Renal cortical epithelial cell (primary cell): ENCODE measurements around the gene FYB1. TPM values are rescaled to one million over a fixed set of nuclear protein-coding genes. Genes with fewer than 3 reads are reported as not detected.
A peak's percentile ranks its signal among the peaks of the same experiment; 100 is the strongest.

Experiments used
- DNase-seq: peaks from one replicate; pipeline ENCODE4 v3.0.0-alpha.2; 2011; ENCODE audit warnings: low read depth
- total RNA-seq: library from RNA; depleted of rRNA; stranded (reverse); fragments of >200 nt; gene quantifications from 2 replicates; pipeline ENCODE4 v1.2.3, GENCODE V29; 2014

FYB1 gene
- total RNA-seq, 1 donor from 2014 or later: 0.25 TPM

GRCh38 chr5:39206630-39207321, 12.6 kb downstream of the FYB1 start:
- no peak for DNase-seq

DNA sequence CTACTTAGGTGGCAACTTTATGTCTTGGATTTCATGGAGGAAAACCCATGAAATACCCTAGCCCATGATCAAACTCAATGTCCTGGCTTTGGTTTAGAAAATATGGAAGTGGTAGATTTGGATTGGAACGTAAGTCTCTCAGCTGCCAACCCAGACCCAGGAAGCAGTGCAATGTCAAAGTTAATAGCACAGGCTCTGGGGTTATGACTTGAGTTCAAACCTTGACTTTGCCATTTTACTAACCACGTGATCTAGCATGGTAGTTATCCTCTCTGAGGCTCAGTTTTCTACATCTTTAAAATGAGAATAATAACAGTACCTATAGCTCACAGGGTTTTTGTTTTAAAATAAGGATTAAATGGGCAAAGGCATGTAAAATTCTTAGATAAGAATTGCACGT, 13.8 kb downstream of the FYB1 start:
- no peak for DNase-seq

DNA sequence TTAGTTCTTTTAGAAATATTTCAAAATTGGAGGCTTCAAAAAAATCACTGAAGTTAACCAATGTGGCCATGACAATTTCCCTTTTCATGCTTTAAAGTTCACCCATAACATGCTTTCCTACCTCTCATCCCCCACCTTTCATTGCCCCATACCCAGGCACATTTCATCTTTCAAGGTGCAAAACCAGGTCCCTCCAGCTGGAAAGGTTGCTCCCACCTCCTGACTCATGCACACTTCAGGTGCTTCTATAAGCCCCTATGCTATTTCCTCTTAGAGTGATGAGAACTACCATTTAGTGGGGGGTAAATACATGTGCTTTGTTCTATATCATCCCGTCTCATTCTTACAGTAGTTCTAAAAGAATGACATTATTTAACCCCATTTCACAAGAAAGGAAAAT, 15.4 kb downstream of the FYB1 start:
- DNase-seq: no peak

- DNase-seq: no peak
These were observed 16.0 kb downstream of the FYB1 start for GRCh38 chr5:39203275-39203922.

DNA sequence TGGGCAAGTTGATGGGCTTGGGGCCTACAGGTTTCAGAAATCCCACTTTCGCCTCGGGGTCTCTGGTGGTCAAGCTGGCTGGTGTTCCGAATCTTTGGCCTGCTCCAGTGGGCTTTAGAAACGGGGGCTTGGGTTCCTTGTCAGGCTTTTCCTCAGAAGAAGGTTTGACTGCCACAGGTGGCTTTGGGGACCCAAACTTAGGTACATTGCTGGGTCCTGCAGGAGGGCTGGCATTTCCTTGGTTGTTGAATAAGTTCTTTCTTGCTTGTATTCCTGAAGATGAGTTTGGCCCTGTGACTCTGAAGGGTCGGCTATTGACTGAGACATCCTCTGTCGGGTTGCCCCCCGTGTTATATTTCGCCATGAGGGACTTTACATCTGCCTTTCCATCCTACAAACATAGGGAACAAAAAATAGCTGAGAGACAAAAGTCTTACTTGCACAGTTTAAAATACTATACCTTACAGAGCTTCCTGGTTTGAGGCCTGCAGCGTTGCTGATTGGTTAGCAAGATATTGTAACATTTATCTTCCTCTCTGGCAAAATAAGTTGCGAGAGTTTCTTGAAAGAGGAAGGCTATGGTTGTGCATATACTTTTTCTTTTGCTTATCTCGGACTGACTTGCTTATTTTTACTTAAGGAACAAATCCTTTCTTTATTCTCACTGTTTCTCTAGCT, 16.6 kb downstream of the FYB1 start:
- no peak for DNase-seq

- DNase-seq: no peak
These were observed 17.4 kb downstream of the FYB1 start for GRCh38 chr5:39201781-39202596.

DNA sequence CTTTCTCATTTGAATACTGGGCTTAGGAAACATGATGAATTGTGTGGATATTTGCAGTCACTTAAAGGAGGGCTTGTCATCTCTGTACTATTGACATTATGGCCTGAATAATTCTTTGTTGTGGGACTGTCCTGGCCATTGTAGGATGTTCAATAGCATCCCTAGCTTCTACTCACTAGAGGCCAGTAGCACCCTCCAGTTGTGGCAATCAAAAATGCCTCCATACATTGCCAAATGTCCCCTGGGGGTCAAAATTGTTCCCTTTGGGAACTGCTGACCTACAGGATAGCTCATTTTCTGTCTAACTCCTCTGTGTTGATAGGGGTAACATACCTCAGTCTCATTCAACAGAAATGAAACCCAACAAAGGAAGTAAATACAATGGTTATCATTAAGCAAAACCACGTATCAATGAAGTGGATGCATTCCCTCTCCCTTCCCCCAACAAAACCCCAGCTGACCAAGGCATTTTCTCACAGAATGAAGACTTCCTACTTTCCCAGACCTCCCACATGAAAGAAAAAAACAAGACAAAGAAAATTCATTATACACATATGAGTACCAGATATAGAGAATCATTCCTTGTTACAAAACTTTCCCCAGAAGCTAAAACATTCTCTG, 18.1 kb downstream of the FYB1 start:
- DNase-seq: no peak

GRCh38 chr5:39200081-39200480, 19.3 kb downstream of the FYB1 start:
- no peak for DNase-seq

DNA sequence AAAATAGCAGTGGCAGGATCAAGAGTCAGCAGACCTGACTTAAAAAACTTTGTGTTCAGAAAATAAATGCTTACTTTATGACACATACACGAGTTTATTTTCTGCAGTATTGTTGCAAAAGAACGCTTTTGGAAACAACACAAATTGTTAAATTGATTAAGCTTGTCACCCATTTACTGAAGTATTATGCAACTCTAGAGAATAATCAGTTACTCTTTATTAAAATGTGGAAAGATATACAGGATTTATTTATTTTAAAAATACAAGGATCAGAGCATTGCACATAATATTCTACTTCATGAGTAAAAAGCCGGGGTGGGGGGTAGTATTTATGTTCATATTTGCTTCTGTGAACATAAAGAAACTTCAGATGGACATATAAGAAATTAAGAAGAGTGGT, 20.0 kb downstream of the FYB1 start:
- DNase-seq: no peak

DNA sequence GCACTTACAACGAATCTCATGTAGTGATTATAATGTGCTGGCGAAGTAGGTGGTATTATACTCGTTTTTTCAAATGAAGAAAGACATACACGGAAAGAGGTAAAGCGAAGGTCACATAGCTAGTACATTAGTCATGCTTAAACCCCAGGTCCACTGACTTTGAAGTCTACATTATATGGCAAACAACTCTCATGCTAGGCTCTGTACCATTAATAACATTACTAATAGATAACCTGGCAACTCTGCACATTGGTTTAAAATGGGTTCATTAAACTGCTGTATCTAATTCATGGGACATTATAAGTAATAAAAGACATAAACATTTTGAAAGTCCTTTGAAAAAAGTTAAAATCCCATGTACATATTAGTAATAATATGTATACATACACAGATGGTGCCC, 21.2 kb downstream of the FYB1 start:
- DNase-seq: peak; percentile 61

DNA sequence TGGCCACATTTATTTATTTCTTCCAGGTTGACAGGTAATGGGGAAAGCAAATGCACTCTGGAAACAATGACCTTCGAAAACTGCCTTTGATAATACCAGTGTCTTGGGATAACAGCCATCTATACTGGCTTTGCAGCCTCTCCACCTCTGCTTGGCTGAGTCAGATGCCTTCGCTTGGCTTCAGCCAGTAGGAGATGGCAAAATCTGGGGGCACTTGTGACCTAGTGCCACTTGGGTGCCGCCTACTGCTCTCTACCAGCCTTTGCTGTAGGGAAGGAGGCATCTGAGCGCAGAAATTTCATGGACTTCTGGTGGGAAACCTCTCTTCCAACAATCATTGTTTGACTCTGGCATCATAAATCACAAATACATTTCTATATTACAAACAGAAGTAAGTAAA, 21.8 kb downstream of the FYB1 start:
- DNase-seq: no peak

- DNase-seq: no peak
These were observed 24.1 kb downstream of the FYB1 start for GRCh38 chr5:39195198-39195826.

- DNase-seq: peak; percentile 68
These were observed 24.8 kb downstream of the FYB1 start for GRCh38 chr5:39194466-39195136.

DNA sequence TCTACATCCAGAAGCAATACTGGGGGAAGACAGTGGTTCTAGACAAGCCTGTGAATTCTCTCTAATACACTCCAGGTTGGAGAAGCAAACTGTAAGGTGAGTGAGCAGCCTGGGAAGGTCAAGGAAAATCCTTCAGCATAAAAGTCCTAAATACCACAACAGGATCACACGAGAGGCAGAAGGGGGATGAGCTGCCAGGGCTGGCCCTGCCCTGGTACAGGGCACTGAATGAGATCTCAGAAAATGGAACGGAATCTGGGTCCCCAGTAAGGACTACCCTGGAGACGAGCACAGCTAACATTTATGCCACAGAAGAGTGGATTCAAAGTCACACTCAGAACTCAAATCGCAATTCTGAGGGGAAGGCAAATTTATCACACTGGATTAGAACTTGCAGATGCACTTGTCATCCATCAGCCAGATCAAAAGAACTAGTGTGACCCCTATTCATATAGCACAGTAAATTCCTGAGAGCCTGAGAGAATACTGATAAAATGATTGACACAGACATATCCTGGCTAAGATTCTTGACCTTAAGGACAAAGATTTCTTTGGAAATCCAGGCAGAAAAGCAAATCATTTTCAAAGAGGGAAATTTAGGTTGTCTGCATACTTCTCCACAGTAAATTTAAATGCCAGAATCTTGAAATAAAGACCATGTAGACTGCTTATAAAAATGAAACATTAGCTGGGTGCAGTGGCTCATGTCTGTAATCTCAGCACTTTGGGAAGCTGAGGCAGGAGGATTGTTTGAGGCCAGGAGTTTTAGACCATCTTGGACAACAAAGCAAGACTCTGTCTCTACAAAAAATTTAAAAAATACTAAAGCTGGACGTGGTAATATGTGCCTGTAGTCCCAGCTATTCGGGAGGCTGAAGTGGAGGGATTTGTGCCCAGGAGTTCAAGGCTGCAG, 25.6 kb downstream of the FYB1 start:
- no peak for DNase-seq

- no peak for DNase-seq
These were observed 26.8 kb downstream of the FYB1 start for GRCh38 chr5:39192450-39193160.

DNA sequence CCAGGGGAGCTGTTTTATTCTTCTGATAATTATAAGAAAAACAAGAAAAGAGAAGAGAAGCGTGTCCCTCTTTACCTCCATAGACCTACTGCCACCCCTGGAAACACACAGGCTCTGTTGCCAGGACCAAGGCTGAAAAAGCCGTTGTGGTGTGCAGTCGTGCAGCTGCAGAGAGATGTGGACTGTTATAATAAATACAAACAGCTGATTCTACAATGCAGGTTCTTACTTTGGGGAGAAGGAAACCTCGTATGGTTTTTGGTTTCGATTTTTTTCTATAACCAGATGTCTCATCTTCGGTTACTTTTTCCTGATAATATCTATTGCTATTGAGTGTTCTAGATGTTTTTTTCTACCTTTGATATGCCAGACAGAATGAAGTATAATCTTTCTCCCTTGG, 28.1 kb downstream of the FYB1 start:
- DNase-seq: no peak

GRCh38 chr5:39190311-39191102, 28.9 kb downstream of the FYB1 start:
- DNase-seq: no peak

DNA sequence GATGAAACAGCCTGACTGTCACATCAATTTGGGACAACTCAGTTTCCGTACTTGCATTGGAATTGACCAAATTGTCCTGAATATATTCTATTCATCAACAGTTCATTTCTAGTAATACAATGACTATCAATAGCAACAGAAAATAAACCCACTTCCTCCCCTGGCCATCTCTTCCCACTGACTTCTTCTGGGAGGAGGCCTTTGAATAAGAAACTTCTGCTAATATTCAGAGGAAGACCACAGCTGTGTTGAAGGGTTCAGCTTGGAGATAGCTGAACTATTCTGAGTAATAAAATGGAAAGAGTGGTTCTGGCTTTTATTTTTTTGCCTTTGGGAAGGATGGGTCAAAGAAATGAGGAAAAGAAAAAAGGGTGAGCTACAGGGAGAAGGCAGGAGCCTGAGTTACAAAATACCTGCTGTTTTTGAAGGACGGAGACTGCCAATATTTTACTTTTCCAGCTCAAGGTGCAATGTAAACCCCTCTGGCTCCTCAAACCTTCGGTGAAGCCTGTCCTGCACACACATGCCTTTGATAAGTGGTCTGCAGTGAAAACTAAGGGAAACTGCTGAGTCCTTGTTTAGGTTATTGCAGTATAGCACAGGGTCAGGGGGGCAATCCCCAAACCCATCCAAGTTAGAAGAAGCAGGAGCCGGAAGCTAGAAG, 29.9 kb downstream of the FYB1 start:
- DNase-seq: no peak
